H1 (cell line): Measurements from ENCODE around the gene CLEC1B.
"Not testable (repeated sequence)": the region's sequence is repeated elsewhere in the genome, so short reads cannot be mapped to it uniquely, and the experiment has no call there.

Experiments used
- BRCA1 ChIP-seq: IDR thresholded peaks from 2 replicates; pipeline ENCODE4 v1.6.1; 2012; ENCODE audit warnings: low read depth, low read length, improper control_type of control experiment
- CBX5 ChIP-seq: fragments of 300-800, 300-1000 bp; sonication (generic); IDR thresholded peaks from 2 replicates; pipeline ENCODE4 v1.7.1; 2016; ENCODE audit warnings: antibody characterized with exemption, low read length, low read depth
- CEBPB ChIP-seq: IDR thresholded peaks from 2 replicates; pipeline ENCODE4 v1.6.1; 2012; ENCODE audit warnings: low read depth, low read length
- CTBP2 ChIP-seq: IDR thresholded peaks from 2 replicates; pipeline ENCODE4 v1.7.0; 2011; ENCODE audit warnings: borderline replicate concordance, mild to moderate bottlenecking, moderate library complexity, mixed read lengths, low read length; ENCODE audit not compliant: insufficient read depth, insufficient read length
- CTCF ChIP-seq, 3 experiments: IDR thresholded peaks; 1 replicate in 2 of 3; 2 replicates in 1 of 3; pipeline versions ENCODE4 v1.5.1 to v1.6.1; 2011; ENCODE audit warnings: low read length in 3 of 3, mild to moderate bottlenecking in 3 of 3, inconsistent platforms in 2 of 3, low read depth in 1 of 3, moderate library complexity in 1 of 3; ENCODE audit not compliant: insufficient read depth in 1 of 3; ENCODE audit errors: control extremely low read depth in 1 of 3
- EP300 ChIP-seq, 2 experiments: IDR thresholded peaks; 1 replicate in 1 of 2; 2 replicates in 1 of 2; pipeline ENCODE4 v1.6.1; 2011 to 2012; ENCODE audit warnings: low read depth in 2 of 2, low read length in 2 of 2, mild to moderate bottlenecking in 2 of 2, borderline replicate concordance in 1 of 2, inconsistent platforms in 1 of 2, moderate library complexity in 1 of 2
- GABPA ChIP-seq: IDR thresholded peaks from 2 replicates; pipeline ENCODE4 v1.6.1; 2011; ENCODE audit warnings: mild to moderate bottlenecking, low read length, moderate library complexity, borderline replicate concordance; ENCODE audit not compliant: insufficient read depth
- PHF8 ChIP-seq: fragments of 200-600 bp; sonication (generic); conservative IDR thresholded peaks from 2 replicates; pipeline ENCODE4 v1.7.1; 2012; ENCODE audit warnings: low read depth, mild to moderate bottlenecking, inconsistent platforms, low read length, moderate library complexity
- POLR2A ChIP-seq, 2 experiments: IDR thresholded peaks; 1 replicate in 1 of 2; 2 replicates in 1 of 2; pipeline ENCODE4 v1.6.1; 2011; ENCODE audit warnings: low read depth in 2 of 2, low read length in 2 of 2, mild to moderate bottlenecking in 2 of 2; ENCODE audit errors: control extremely low read depth in 1 of 2
- POLR2AphosphoS5 ChIP-seq: IDR thresholded peaks from 2 replicates; pipeline ENCODE4 v1.6.1; 2011; ENCODE audit warnings: low read depth, low read length
- SP1 ChIP-seq: IDR thresholded peaks from 2 replicates; pipeline ENCODE4 v1.6.1; 2011; ENCODE audit warnings: low read depth, low read length
- SP2 ChIP-seq: IDR thresholded peaks from 2 replicates; pipeline ENCODE4 v1.6.1; 2012; ENCODE audit warnings: mild to moderate bottlenecking, low read length, inconsistent platforms
- TAF7 ChIP-seq: optimal IDR thresholded peaks from 2 replicates; pipeline ENCODE3; 2011; ENCODE audit warnings: low read depth, mild to moderate bottlenecking, inconsistent platforms, low read length, moderate library complexity, borderline replicate concordance

- not testable (repeated sequence) for TF ChIP-seq GABPA; CTCF (IDR thresholded peaks at IDR 0.05; ENCODE audit: control extremely low read depth in 1 of 3, insufficient read depth in 1 of 3, low read depth in 1 of 3, low read length in 3 of 3); BRCA1; CEBPB; POLR2AphosphoS5; SP2; TAF7; PHF8; EP300 (IDR thresholded peaks at IDR 0.05; ENCODE audit: borderline replicate concordance in 1 of 2, low read depth in 2 of 2, low read length in 2 of 2); CBX5; POLR2A (IDR thresholded peaks at IDR 0.05; ENCODE audit: control extremely low read depth in 1 of 2, low read depth in 2 of 2, low read length in 2 of 2); CTBP2; SP1
Measured at GRCh38 chr12:9974731-9975130, 24.2 kb downstream of the CLEC1B start.
